GM21717 (cell line): ENCODE data around the gene FCN1.

Source experiments
- ATAC-seq: cut with Tn5 transposase; IDR thresholded peaks from one replicate; pipeline ENCODE4 v1.9.1; 2021; ENCODE audit warnings: mild to moderate bottlenecking, moderate library complexity; ENCODE audit not compliant: unreplicated experiment

Gene FCN1

GRCh38 chr9:134951994-134952393, 34.3 kb upstream of the FCN1 start:
- ATAC-seq = no peak

DNA sequence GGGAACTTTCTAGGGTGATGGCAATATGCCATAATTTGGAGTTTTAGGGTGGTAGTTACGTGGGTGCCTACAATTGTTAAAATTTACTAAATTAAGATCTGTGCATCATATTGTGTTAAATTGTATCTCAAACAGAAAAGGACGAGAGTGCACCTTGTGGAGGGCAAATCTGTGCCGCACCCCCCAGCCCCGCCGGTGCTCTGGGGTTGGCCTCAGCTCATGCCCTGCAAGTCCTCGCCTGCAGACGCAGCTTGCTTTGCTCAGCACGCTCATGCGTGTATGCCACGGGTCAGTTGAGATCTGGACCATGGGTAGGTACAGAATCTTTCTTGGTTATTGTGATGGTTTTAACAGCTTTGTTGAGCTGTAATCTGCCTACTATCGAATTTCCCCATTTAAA, 33.7 kb upstream of the FCN1 start:
- no peak for ATAC-seq

DNA sequence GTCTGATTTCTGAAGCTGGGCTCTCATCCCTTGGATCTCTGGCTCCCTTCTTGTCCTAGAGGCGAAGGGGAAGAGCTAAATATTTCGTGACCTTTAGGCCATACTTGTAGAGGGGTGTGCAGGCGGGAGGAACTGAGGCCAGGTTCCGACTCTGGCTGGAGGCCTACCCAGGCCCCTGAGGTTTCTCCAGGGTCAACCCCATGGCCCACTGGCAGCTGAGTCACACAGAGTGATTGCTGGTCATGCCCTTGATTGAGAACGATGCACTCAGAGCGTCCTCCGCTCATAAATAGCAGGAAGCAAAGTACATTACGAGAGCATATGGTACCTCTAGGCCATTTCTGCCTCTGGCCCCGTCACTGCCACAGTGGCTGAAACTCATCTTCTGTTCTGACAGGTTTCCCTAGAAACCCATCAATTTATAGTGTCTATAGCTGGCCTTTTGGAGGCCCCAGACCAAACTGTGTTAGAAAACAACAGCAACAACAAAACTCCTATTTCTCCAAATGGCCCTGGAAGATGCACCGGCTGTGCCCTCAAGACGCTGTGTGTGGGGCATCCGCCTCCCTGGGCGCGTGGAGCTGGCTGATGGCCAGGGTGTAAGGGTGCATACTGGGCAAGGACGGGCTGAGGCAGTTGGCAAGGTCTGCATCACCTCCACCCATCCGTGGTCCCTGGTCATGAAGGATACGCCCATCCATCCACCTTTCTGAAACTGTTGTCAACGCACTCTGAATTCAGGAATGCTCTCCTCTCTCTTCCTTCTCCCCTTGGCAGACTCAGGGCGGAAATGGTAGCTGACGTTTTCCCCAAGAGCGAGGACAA, 32.9 kb upstream of the FCN1 start:
- no peak for ATAC-seq

GRCh38 chr9:134949681-134950385, 32.1 kb upstream of the FCN1 start:
- no peak for ATAC-seq

GRCh38 chr9:134948149-134948548, 30.4 kb upstream of the FCN1 start:
- ATAC-seq = no peak

DNA sequence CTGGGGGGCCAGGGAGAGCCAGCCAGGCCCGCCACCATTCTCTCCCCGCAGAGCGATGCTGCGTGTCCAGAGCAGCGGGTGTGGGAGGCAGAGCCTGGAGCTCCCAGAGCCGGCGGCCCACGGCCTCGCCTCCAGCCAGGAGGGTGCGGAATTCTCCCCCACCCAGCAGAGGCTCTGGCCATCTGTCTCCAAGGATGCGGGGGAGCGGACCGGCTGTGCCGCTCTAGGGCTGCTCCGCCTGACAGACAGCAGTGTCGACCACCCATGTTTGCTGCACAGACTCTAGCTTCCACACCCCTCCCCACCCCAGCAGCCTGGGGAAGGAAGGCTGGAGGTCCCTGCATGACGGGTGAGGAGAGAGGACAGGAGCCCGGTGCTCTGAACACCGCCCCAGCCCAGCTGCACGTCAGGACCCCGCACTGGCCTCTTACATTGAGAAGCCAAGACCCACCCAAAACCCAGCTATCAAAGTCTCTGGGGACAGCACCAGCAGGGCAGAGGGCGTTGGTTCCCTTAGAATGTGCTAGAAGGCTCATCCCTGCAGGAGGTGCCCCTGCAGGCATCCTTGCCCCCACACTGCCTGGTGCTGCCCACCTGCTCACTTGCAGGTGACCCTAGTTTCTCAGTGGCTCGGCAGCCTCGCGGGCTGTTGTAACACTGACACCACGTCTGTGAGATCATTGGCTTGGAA, 29.7 kb upstream of the FCN1 start:
- ATAC-seq = no peak

DNA sequence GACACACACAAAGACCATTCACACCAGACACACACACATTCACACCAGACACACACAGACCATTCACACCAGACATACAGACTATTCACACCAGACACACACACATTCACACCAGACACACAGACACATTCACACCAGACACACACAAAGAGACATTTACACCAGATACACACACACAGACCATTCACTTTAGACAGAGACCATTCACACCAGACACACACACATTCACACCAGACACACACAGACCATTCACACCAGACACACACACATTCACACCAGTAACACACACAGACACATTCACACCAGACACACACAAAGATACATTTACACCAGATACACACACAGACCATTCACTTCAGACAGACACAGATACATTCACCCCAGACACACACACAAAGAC, 29.0 kb upstream of the FCN1 start:
- ATAC-seq = no peak

GRCh38 chr9:134945509-134946275, 28.0 kb upstream of the FCN1 start:
- no peak for ATAC-seq

DNA sequence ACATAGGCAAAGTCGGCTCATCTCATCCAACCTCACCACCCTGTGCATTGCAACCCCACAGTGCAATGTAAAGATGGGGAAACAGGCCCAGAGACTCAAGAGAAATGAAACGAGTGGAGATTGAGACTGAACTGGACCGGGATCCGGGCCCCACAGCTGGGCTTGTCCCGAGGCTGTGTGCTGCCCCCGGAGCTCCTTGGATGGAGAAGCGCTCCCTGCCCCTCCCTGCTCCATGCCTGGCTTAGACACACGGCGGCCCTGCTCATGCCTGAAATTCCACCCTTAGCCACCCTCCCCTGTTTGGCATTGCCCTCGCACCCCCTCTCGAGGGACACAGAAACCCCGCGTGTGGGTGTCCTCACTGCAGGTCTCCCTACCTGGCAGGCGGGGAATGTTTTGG, 27.2 kb upstream of the FCN1 start:
- no peak for ATAC-seq

- ATAC-seq = no peak
Observed at GRCh38 chr9:134944351-134944802, 26.7 kb upstream of the FCN1 start.

- no peak for ATAC-seq
Observed at GRCh38 chr9:134943836-134944235, 26.1 kb upstream of the FCN1 start.

DNA sequence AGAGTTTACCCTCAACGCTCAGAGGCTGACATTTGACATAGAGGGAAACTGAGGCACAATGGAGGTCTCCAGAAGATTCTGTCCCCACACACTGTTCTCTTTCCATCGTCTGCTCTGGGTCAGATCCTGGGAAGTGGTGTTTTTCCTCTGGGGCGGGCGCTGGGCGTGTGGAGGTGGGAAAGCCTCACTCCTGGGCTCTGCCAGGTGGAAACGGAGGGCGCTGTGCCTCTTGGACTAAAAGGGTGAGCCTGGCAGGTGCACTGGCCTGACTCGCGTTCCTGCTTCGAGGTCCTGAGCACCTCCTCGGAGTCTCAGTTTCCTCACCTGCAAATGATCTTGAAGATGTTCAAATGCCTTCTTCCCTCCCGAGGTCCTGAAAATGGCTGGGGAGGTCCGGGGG, 25.7 kb upstream of the FCN1 start:
- no peak for ATAC-seq

DNA sequence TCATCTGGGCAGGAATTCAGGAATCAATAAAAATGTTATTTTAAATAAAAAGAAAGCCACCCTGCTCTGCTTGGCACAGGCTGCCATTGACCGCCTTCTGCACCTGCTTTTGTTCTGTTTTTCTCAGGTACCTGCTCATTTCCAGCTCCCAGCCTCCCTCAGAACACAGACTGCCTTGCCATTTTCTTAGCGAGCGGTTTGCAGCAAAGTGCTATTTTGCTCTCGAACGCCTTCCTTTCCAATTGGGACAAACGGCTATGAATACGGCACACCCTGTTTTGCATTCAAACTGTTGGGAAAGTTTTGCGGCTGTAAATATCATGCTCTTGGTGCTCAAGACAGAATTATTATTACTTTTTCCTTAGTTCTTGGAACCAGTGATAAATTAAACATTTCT, 25.1 kb upstream of the FCN1 start:
- no peak for ATAC-seq

DNA sequence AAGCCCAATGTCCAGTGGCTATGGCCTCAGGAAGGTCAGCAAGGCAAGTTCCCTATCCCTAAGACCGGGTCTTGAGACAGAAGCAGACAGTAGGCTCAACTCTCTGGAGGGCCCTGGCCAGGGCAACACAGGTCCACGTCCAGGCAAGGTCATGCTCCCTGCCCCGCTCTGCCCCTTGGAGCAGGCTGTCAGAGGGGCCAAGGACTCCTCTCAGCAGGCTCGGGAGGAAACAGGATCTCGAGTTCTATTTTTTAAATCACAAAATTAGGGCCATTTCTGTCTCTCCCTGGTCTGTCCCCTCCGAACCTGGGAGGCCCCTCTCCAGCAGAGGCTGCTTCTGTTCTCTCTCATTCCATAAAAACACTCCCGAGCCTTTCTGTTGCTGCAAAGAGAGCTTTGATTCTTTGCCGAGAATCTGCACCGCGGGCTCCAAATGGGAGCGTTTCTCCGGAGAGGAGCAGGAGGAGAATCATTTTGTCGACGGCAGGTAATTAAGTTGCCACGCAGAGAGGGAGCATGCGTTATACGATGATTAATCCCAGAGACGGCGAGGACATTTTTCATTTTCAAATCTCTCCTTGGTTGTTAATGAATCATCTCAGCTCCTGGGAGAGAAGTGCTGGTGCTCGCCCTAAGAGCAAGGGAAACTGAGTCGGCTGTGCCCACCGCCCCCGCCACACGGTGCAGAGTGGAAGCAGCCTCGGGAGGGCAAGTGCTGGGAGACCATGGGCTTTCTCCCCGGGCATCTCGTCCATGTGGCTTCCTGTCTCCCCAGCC, 24.5 kb upstream of the FCN1 start:
- no peak for ATAC-seq

DNA sequence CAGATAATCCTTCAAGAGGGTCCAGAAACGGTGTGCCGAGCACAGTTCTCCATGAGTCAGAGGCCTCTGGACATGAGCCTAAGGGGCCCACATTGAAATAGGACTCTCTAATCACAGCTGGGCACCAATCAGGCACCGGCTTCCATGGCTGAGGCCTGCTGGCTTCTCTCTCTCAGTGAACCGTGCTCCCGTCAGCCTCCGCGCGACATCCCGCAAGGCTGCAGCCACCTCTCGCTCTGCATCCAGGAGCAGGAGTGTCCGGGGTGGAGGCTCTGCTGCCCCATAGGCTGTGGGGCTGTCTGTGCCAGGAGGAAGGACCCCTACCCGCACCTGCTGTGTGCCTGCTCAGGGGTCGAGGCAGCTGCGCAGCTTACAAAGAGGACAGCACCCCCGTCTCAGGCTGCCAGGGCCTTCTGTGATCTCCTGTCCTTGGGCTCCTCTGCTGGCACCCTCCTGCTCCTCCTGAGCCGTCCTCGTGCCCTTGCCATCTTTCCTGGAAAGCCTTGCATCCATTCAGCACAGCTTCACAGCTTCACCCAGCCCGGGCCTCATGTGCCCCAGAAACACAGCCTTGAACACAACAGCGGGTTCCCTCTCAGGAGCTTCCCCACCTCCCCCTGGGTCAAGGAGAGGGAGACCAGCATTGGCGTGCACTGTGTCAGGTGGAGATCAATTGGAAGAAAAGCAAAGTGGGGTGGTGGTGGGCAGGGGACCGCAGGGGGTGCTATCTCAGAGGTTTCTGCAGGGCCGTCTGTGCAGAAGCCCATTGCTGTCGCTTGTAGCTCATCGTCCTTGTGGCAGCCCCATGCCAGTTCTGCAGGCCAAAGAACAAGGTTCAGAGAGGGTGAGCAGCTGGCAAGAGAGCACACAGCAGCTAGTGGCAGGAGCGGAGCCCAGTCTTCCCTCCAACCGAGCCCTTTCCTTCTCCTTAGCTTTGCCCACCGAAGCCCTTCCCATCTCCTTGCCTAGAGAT, 22.8 kb upstream of the FCN1 start:
- ATAC-seq = no peak

GRCh38 chr9:134939836-134940235, 22.1 kb upstream of the FCN1 start:
- no peak for ATAC-seq

DNA sequence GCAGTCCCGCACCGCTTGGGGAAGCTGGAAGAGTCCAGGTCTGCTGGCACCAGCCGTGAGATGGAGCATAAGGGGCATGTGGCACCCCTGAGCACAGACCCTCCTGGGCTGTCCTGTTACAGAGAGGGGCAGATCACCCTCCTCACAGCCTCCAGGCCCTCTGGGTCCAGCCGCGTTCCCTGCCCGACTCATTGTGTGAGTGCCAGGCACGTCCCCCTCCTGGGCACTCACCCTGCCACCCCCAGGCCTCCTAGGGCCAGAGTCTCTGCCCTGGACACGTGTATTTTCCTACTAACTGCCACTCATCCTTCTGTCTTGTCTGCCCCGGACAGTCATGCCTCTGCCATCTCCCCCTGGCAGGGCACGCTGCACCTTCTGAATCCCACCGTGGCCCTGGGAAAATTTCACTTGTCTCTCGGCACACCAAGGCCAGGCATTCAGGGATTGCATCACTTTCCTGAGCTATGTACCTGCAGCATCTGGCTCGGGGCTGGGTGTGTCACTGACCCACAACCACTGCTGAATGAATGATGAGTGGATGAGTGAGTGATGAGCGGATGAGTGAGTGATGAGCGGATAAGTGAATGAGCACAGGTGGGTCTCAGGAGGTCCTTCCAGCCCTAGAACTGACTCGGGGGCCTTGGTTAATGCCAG, 21.5 kb upstream of the FCN1 start:
- no peak for ATAC-seq

- no peak for ATAC-seq
Observed at GRCh38 chr9:134938346-134939079, 20.8 kb upstream of the FCN1 start.
